WERI-Rb-1 (cell line): Measurements from ENCODE around the gene TSHZ3.

Experiments
- DNase-seq: peaks from one replicate; pipeline ENCODE4 v3.0.0-alpha.2; 2020
- H3K27ac ChIP-seq: fragments of 250-450 bp; sonication (Bioruptor Pico); 2 replicates; pipeline ENCODE4 v1.5.1; 2020; ENCODE audit warnings: mild to moderate bottlenecking, moderate library complexity
- H3K27me3 ChIP-seq: fragments of 250-450 bp; sonication (Bioruptor Pico); 2 replicates; pipeline ENCODE4 v1.5.1; 2021; ENCODE audit warnings: mild to moderate bottlenecking, low read depth, moderate library complexity; ENCODE audit not compliant: insufficient read depth, severe bottlenecking
- H3K36me3 ChIP-seq: fragments of 250-450 bp; sonication (Bioruptor Pico); 2 replicates; pipeline ENCODE4 v1.5.1; 2020; ENCODE audit warnings: mild to moderate bottlenecking, moderate library complexity
- H3K4me3 ChIP-seq: 2 replicates; pipeline ENCODE4 v1.5.1; 2011; ENCODE audit warnings: low read depth, mild to moderate bottlenecking, control low read depth, low read length
- H3K9me3 ChIP-seq: fragments of 250-450 bp; sonication (Bioruptor Pico); 2 replicates; pipeline ENCODE4 v1.5.1; 2021; ENCODE audit warnings: mild to moderate bottlenecking, moderate library complexity; ENCODE audit not compliant: severe bottlenecking
- TF ChIP-seq, protein P1 (sequence below): IDR thresholded peaks from 2 replicates; pipeline ENCODE4 v1.5.1; 2011; ENCODE audit warnings: low read depth, mild to moderate bottlenecking, control low read depth, inconsistent platforms, low read length

TSHZ3 gene

GRCh38 chr19:31332096-31332495, 17.1 kb downstream of the TSHZ3 start:
- no peak overlapping the region for H3K4me3 ChIP-seq
- H3K27me3 ChIP-seq = no peaks in the 10 kb centered on the region
- no peak overlapping the region for H3K27ac ChIP-seq
- DNase-seq = no peak
- no peaks in the 10 kb centered on the region for H3K36me3 ChIP-seq
- TF ChIP-seq, protein P1, sequence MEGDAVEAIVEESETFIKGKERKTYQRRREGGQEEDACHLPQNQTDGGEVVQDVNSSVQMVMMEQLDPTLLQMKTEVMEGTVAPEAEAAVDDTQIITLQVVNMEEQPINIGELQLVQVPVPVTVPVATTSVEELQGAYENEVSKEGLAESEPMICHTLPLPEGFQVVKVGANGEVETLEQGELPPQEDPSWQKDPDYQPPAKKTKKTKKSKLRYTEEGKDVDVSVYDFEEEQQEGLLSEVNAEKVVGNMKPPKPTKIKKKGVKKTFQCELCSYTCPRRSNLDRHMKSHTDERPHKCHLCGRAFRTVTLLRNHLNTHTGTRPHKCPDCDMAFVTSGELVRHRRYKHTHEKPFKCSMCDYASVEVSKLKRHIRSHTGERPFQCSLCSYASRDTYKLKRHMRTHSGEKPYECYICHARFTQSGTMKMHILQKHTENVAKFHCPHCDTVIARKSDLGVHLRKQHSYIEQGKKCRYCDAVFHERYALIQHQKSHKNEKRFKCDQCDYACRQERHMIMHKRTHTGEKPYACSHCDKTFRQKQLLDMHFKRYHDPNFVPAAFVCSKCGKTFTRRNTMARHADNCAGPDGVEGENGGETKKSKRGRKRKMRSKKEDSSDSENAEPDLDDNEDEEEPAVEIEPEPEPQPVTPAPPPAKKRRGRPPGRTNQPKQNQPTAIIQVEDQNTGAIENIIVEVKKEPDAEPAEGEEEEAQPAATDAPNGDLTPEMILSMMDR = no peak
- H3K9me3 ChIP-seq = no peaks in the 10 kb centered on the region

DNA sequence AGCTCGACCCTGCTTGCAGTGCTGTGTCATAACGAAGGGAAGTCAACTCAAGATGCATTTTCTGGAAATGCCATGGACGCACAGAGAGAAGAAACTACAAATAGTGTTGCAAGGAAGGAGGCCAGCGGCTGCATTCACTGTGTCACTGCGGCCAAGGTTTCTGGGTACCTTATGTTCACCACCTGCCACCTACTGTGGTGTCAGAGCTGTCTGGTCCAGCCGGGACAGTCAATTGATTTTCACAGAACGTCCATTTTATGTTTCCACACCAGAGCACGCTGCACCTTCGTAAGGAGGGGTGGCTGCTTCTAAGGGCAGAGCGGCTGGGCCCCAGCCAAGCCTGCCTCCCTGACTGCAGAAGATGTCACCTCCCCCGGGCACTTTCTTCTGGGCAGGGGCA, 17.7 kb downstream of the TSHZ3 start:
- no peak for DNase-seq
- H3K27ac ChIP-seq = no peak overlapping the region
- TF ChIP-seq, protein P1 = no peak
- H3K27me3 ChIP-seq = no peaks in the 10 kb centered on the region
- H3K9me3 ChIP-seq = no peaks in the 10 kb centered on the region
- no peak overlapping the region for H3K4me3 ChIP-seq
- H3K36me3 ChIP-seq = no peaks in the 10 kb centered on the region

GRCh38 chr19:31330761-31331160, 18.5 kb downstream of the TSHZ3 start:
- Histone ChIP-seq H3K4me3 (no peak overlapping the region), H3K9me3 (no peaks in the 10 kb centered on the region), H3K36me3 (no peaks in the 10 kb centered on the region), H3K27ac (no peak overlapping the region), H3K27me3 (no peaks in the 10 kb centered on the region)
- no peak for DNase-seq
- TF ChIP-seq, protein P1 = no peak

- no peak for DNase-seq
- no peaks in the 10 kb centered on the region for H3K36me3 ChIP-seq
- TF ChIP-seq, protein P1 = no peak
- H3K4me3 ChIP-seq = no peak overlapping the region
- no peak overlapping the region for H3K27ac ChIP-seq
- H3K27me3 ChIP-seq = no peaks in the 10 kb centered on the region
- no peaks in the 10 kb centered on the region for H3K9me3 ChIP-seq
Observed at GRCh38 chr19:31330237-31330636, 19.0 kb downstream of the TSHZ3 start.

- Histone ChIP-seq H3K4me3 (no peak overlapping the region), H3K27ac (no peak overlapping the region), H3K36me3 (no peaks in the 10 kb centered on the region), H3K27me3 (no peaks in the 10 kb centered on the region), H3K9me3 (no peaks in the 10 kb centered on the region)
- TF ChIP-seq, protein P1 = no peak
- no peak for DNase-seq
Observed at GRCh38 chr19:31329819-31330218, 19.4 kb downstream of the TSHZ3 start.

GRCh38 chr19:31328238-31328637, 21.0 kb downstream of the TSHZ3 start:
- Histone ChIP-seq H3K27ac (no peak overlapping the region), H3K27me3 (no peaks in the 10 kb centered on the region), H3K9me3 (no peaks in the 10 kb centered on the region), H3K36me3 (no peaks in the 10 kb centered on the region), H3K4me3 (no peak overlapping the region)
- TF ChIP-seq, protein P1 = no peak
- DNase-seq = no peak
